HEK293 (cell line): ENCODE data around the gene ATP5F1B.

Experiments
- KLF1 ChIP-seq: fragments of 450-650 bp; formaldehyde crosslinking; IDR thresholded peaks from 2 replicates; pipeline ENCODE4 v1.5.1; 2016; ENCODE audit warnings: missing biosample characterization, missing genetic modification characterization
- KLF9 ChIP-seq: fragments of 450-650 bp; formaldehyde crosslinking; IDR thresholded peaks from 2 replicates; pipeline ENCODE4 v1.5.1; 2016; ENCODE audit warnings: missing biosample characterization, missing genetic modification characterization, low read depth
- OSR2 ChIP-seq: fragments of 450-650 bp; formaldehyde crosslinking; IDR thresholded peaks from 2 replicates; pipeline ENCODE4 v1.5.1; 2016; ENCODE audit warnings: missing biosample characterization, missing genetic modification characterization
- PRDM2 ChIP-seq: fragments of 450-650 bp; formaldehyde crosslinking; IDR thresholded peaks from 2 replicates; pipeline ENCODE4 v1.5.1; 2016; ENCODE audit warnings: missing biosample characterization, missing genetic modification characterization, borderline replicate concordance
- SCRT2 ChIP-seq: fragments of 450-650 bp; formaldehyde crosslinking; IDR thresholded peaks from 2 replicates; pipeline ENCODE4 v1.5.1; 2016; ENCODE audit warnings: missing biosample characterization, missing genetic modification characterization
- SETDB1 ChIP-seq: IDR thresholded peaks from one replicate; pipeline ENCODE4 v1.6.1; 2017; ENCODE audit warnings: mild to moderate bottlenecking, low read length, moderate library complexity, mixed read lengths; ENCODE audit not compliant: insufficient read length
- SP2 ChIP-seq: fragments of 450-650 bp; formaldehyde crosslinking; IDR thresholded peaks from 2 replicates; pipeline ENCODE4 v1.5.1; 2016; ENCODE audit warnings: missing biosample characterization, missing genetic modification characterization
- ZBTB11 ChIP-seq: fragments of 450-650 bp; formaldehyde crosslinking; conservative IDR thresholded peaks from 2 replicates; pipeline ENCODE4 v1.5.1; 2016; ENCODE audit warnings: low read depth, missing biosample characterization, missing genetic modification characterization
- ZFP41 ChIP-seq: fragments of 450-650 bp; formaldehyde crosslinking; IDR thresholded peaks from 2 replicates; pipeline ENCODE4 v1.5.1; 2016; ENCODE audit warnings: missing biosample characterization, missing genetic modification characterization, borderline replicate concordance
- ZFP69B ChIP-seq: fragments of 450-650 bp; formaldehyde crosslinking; IDR thresholded peaks from 2 replicates; pipeline ENCODE4 v1.5.1; 2016; ENCODE audit warnings: missing biosample characterization, missing genetic modification characterization
- ZNF10 ChIP-seq: fragments of 450-650 bp; formaldehyde crosslinking; IDR thresholded peaks from 2 replicates; pipeline ENCODE4 v1.5.1; 2017; ENCODE audit warnings: missing biosample characterization, missing genetic modification characterization
- ZNF132 ChIP-seq: fragments of 450-650 bp; formaldehyde crosslinking; IDR thresholded peaks from 2 replicates; pipeline ENCODE4 v1.5.1; 2017; ENCODE audit warnings: missing biosample characterization, missing genetic modification characterization, borderline replicate concordance
- ZNF223 ChIP-seq: fragments of 450-650 bp; formaldehyde crosslinking; IDR thresholded peaks from 2 replicates; pipeline ENCODE4 v1.5.1; 2016; ENCODE audit warnings: missing biosample characterization, missing genetic modification characterization
- ZNF274 ChIP-seq, 2 experiments: fragments of 200-500 bp in 1 of 2; fragments of 450-650 bp in 1 of 2; sonication (Bioruptor generic) in 1 of 2; formaldehyde crosslinking in 1 of 2; IDR thresholded peaks; 2 replicates each; pipeline versions ENCODE4 v1.5.1 to v1.6.1; 2014 to 2016; ENCODE audit warnings: borderline replicate concordance in 1 of 2, inconsistent platforms in 1 of 2, low read length in 1 of 2, missing biosample characterization in 1 of 2, missing genetic modification characterization in 1 of 2
- ZNF302 ChIP-seq: fragments of 450-650 bp; formaldehyde crosslinking; IDR thresholded peaks from 2 replicates; pipeline ENCODE4 v1.5.1; 2016; ENCODE audit warnings: missing biosample characterization, missing genetic modification characterization, low read depth
- ZNF362 ChIP-seq: fragments of 450-650 bp; formaldehyde crosslinking; IDR thresholded peaks from 2 replicates; pipeline ENCODE4 v1.5.1; 2016; ENCODE audit warnings: missing biosample characterization, missing genetic modification characterization
- ZNF404 ChIP-seq: fragments of 450-650 bp; formaldehyde crosslinking; IDR thresholded peaks from 2 replicates; pipeline ENCODE4 v1.5.1; 2017; ENCODE audit warnings: missing biosample characterization, missing genetic modification characterization
- ZNF513 ChIP-seq: fragments of 450-650 bp; IDR thresholded peaks from 2 replicates; pipeline ENCODE4 v1.5.1; 2018; ENCODE audit warnings: missing biosample characterization, missing genetic modification characterization
- ZNF548 ChIP-seq: fragments of 450-650 bp; formaldehyde crosslinking; IDR thresholded peaks from 2 replicates; pipeline ENCODE4 v1.5.1; 2016; ENCODE audit warnings: missing biosample characterization, missing genetic modification characterization
- ZNF639 ChIP-seq: fragments of 450-650 bp; formaldehyde crosslinking; IDR thresholded peaks from 2 replicates; pipeline ENCODE4 v1.5.1; 2016; ENCODE audit warnings: missing biosample characterization, missing genetic modification characterization
- ZNF692 ChIP-seq: fragments of 450-650 bp; formaldehyde crosslinking; IDR thresholded peaks from 2 replicates; pipeline ENCODE4 v1.5.1; 2016; ENCODE audit warnings: missing biosample characterization, missing genetic modification characterization
- ZNF791 ChIP-seq: fragments of 450-650 bp; formaldehyde crosslinking; IDR thresholded peaks from 2 replicates; pipeline ENCODE4 v1.5.1; 2016; ENCODE audit warnings: missing biosample characterization, missing genetic modification characterization
- ZNF830 ChIP-seq: fragments of 450-650 bp; IDR thresholded peaks from 2 replicates; pipeline ENCODE4 v1.5.0; 2018; ENCODE audit warnings: missing biosample characterization, missing genetic modification characterization, low read depth, mild to moderate bottlenecking, moderate library complexity

The ATP5F1B gene

GRCh38 chr12:56631790-56632700, 13.7 kb downstream of the ATP5F1B start (continued):
- no peak for TF ChIP-seq ZNF513 (tag by site-specific recombination)
- TF ChIP-seq KLF9 (tag by site-specific recombination), result peak; percentile 97
- TF ChIP-seq SP2 (tag by site-specific recombination), result peak; percentile 61
- TF ChIP-seq ZNF362 (tag by site-specific recombination), result no peak
- 0 out of 2 replicates have a peak, but pooled peaks have one; percentile 19 for TF ChIP-seq ZBTB11 (tag by site-specific recombination)
- no peak for TF ChIP-seq OSR2 (tag by site-specific recombination)
- peak; percentile 83 for TF ChIP-seq ZNF692 (tag by site-specific recombination)
- no peak for TF ChIP-seq SCRT2 (tag by site-specific recombination)
- no peak for TF ChIP-seq ZNF10 (tag by site-specific recombination)
- no peak for TF ChIP-seq ZNF302 (tag by site-specific recombination)
- TF ChIP-seq ZNF639 (tag by site-specific recombination), result no peak
- no peak for TF ChIP-seq ZNF791
- no peak for TF ChIP-seq ZNF404
- no peak for TF ChIP-seq ZNF132 (tag by site-specific recombination)
- TF ChIP-seq ZNF223, result no peak
- no peak for TF ChIP-seq ZNF830 (tag by site-specific recombination)
- peak; percentile 64; the same call in 1 of the 2 replicates for TF ChIP-seq ZFP69B (tag by site-specific recombination)
- TF ChIP-seq KLF1 (tag by site-specific recombination), result peak; percentile 77
- no peak for TF ChIP-seq ZFP41 (tag by site-specific recombination)
- TF ChIP-seq ZNF548, result no peak
- no peak for TF ChIP-seq PRDM2 (tag by site-specific recombination)
- no peak for TF ChIP-seq ZNF274 (IDR thresholded peaks at IDR 0.05; ENCODE audit: low read length)
- no peak for TF ChIP-seq ZNF274 (tag by site-specific recombination; IDR thresholded peaks at IDR 0.05; ENCODE audit: borderline replicate concordance)
- no peak for TF ChIP-seq SETDB1
